Measurements from ENCODE around the gene REV3L. TPM values are rescaled to one million over a fixed set of nuclear protein-coding genes. Genes with fewer than 3 reads are reported as not detected.

The REV3L gene
- total RNA-seq, 1 donor from 2014 or later = 12.8 TPM

DNA sequence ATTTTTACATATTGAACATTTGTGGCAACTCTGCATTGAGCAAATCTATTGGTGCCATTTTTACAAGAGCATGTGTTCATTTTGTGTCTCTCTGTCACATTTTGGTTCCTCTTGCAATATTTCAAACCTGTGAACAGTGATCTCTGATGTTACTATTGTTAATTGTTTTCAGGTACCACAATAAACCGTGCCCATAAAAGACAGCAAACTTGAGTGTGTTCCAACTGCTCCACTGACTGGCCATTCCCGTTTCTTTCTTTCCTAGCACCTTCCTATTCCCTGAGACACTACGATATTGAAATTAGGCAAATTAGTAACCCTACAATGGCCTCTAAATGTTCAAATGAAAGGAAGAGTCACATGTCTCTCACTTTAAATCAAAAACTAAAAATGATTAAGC is 79.6 kb downstream of the REV3L start:
- no peak for ATAC-seq
- intact Hi-C loops (cut with micrococcal nuclease) = no loop called here
- no peak for DNase-seq

- no peak for DNase-seq
- no peak for ATAC-seq
- intact Hi-C loops (cut with micrococcal nuclease) = no loop called here
These were observed 83.4 kb downstream of the REV3L start for GRCh38 chr6:111399626-111400025.

GRCh38 chr6:111388681-111389080 is 94.3 kb downstream of the REV3L start:
- intact Hi-C loops (cut with micrococcal nuclease) = no loop called here
- ATAC-seq (no peak), DNase-seq (no peak)

DNA sequence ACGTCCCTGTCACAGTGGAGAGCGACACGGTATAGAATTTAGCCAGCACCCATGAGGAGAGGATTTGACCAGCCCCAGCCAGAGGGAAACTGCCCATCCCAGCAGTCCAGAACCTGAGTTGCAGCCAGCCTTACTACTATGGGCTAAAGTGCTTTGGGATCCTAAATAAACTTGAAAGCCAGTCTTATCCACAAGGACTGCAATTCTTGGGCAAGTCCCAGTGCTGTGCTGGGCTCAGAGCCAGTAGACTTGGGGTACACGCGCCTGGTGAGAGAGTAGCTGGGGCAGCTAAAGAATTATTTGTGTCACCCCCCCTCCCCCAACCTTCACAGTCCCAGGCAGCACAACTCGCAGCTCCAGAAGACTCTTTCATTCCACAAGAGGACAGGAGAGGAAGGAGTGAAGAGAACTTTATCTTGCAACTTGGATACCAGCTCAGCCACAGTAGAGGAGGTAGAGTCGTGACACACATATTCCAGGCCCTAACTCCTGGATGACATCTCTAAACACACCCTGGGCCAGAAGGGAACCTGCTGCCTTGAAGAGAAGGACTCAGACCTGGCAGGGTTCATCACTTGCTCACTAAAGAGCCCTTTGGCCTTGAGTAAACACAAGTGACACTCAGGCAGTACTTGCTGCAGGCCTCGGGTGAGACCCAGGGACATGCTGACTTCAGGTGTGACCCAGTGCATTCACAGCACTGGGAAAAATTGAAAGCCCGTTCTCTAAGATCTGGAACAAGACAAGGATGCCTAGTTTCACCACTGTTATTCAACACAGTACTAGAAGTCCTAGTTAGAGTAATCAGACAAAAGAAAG is 100.3 kb downstream of the REV3L start:
- ATAC-seq (peak; percentile 84), DNase-seq (peak; percentile 55)
- intact Hi-C loops (cut with micrococcal nuclease) = no loop called here

GRCh38 chr6:111381728-111382127 is 101.3 kb downstream of the REV3L start:
- ATAC-seq (no peak), DNase-seq (no peak)
- intact Hi-C loops (cut with micrococcal nuclease) = no loop called here

DNA sequence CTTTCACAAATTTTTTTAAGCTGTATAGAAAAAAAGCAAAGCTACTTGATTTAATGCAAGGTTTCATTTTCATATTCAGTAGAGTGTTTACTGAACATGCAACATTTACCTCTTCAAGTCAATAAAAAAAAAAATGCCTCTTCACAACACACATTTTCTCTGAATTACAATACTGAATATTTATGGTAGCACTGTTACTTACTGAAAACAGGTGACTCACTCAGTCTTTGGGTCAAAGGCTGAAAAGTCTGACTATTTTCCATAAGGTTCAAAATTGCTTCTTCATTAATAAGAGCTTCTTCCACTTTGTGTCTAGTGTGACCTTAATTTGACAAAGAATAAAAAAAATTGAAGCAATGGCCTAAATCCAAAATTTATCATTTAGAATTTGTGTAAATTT is 101.9 kb downstream of the REV3L start:
- DNase-seq (no peak), ATAC-seq (no peak)
- intact Hi-C loops (cut with micrococcal nuclease) = no loop called here

DNA sequence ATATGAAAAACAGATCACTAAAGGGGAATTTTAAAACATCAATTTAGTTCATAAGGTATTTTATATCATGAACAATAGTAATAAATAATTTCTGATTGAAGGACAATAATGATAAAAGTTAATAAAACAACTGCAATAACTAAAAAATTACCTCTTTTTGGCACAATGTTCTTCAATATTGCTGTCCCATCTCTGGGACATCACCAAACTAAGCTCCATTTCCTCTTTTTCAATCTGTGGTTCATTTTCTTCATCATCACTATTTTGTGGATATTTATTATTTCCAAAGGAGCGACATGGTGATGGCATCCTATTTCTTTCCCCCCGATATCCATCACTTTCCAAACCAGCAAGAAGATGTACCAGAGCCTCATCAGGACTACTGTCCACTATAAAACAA is 103.2 kb downstream of the REV3L start:
- intact Hi-C loops (cut with micrococcal nuclease) = no loop called here
- no peak for DNase-seq
- ATAC-seq = no peak

- DNase-seq = no peak
- ATAC-seq = no peak
- intact Hi-C loops (cut with micrococcal nuclease) = no loop called here
These were observed 103.7 kb downstream of the REV3L start for GRCh38 chr6:111379302-111379701.

DNA sequence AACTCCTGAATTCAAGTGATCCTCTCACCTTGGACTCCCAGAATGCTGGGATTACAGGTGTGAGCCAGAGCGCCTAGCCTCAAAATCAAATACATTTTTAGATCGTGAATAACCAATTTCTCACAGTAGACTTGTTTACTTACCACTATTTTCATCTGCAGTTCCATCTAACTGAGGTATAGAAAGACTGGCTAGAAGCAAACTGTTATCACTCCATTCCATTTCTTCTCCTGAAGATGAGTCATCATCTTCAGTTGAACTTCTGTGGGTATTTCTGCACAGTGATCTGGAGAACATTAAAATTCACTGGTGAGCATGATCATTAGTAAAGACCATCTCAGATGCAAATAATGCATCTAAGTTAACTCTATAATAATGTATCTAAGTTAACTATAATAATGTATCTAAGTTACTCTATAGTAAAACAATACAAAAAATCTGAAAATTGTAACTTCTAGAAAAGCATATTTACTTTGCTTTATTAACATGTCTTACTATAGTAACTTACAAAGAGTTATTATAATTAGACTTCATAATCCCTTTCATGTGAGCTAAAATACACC is 105.4 kb downstream of the REV3L start:
- intact Hi-C loops (cut with micrococcal nuclease) = no loop called here
- DNase-seq (no peak), ATAC-seq (no peak)

GRCh38 chr6:111367393-111368088 is 115.5 kb downstream of the REV3L start:
- no peak for ATAC-seq
- intact Hi-C loops (cut with micrococcal nuclease) = no loop called here
- no peak for DNase-seq

DNA sequence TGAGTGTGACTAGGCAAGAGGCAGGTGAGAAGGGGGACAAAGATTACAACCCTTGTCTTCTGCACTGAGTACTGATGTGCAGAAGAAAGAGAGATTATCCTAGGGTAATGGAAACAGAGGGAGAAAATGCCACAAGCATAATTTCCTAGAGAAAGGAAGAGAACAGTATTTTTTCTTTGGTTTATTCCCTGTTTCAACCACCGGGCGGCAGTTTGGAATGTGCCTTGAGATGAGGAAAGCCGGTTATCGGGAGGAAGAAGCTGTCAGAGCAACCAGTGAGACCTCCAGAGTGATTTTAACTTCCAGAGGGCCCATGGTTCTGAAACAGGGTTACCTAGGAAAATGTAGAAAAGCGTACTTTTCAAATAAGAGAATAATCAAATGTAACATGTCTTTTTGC is 121.4 kb downstream of the REV3L start:
- intact Hi-C loops (cut with micrococcal nuclease) = no loop called here
- ATAC-seq (peak; percentile 26), DNase-seq (no peak)

GRCh38 chr6:111358454-111358853 is 124.6 kb downstream of the REV3L start:
- ATAC-seq = peak; percentile 55

DNA sequence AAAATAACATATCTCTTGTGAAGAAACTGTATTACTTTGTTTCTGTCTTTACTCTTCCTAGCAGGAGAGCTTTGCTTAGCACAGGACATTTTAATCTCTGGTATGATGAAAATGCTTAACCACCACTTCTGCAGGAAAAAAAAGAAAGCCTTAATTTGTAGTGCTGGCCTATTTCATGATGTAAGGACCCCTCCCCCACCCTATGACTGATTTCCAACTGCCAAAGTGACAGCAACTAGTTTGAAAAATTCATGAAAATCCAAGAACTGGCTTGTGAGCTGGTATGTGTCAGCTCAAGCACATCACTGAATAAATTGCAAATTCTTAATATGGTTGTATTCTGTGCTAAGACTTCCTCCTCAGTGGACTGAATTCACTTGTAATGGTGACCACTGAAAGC is 125.3 kb downstream of the REV3L start:
- intact Hi-C loops (cut with micrococcal nuclease) = no loop called here
- no peak for ATAC-seq
- DNase-seq = no peak

More at GRCh38 chr6:111358454-111358853, 124.6 kb downstream of the REV3L start:
- no peak for DNase-seq
- intact Hi-C loops (cut with micrococcal nuclease) = no loop called here

DNA sequence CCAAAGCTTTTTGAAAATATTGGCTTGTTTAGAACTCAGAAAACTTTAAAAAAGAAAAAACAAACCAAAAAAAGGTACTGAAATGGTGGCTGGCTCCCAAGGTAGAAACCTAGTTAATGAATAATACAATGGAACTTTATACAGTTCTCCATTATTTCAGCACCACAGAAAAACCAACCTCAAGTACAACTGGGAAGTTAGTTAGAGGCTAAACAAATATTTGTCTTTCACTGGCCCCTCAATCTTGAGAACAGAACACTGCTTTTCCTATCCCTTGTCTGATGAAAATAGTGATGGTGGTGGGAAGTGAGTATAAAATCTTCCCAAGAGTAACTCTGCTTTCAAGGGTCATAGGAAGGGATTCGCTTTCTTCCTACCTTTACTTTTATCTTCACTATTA is 126.5 kb downstream of the REV3L start:
- intact Hi-C loops (cut with micrococcal nuclease) = no loop called here
- ATAC-seq = no peak

GRCh38 chr6:111354758-111355555 is 128.1 kb downstream of the REV3L start:
- intact Hi-C loops (cut with micrococcal nuclease) = no loop called here
- ATAC-seq = no peak
- DNase-seq = no peak

More for the DNA sequence above, 126.5 kb downstream of the REV3L start:
- no peak for DNase-seq

GRCh38 chr6:111353912-111354462 is 129.0 kb downstream of the REV3L start:
- intact Hi-C loops (cut with micrococcal nuclease) = no loop called here
- DNase-seq (no peak), ATAC-seq (peak; percentile 58)

- intact Hi-C loops (cut with micrococcal nuclease) = no loop called here
- no peak for DNase-seq
- no peak for ATAC-seq
These were observed 135.4 kb downstream of the REV3L start for GRCh38 chr6:111347589-111347988.

DNA sequence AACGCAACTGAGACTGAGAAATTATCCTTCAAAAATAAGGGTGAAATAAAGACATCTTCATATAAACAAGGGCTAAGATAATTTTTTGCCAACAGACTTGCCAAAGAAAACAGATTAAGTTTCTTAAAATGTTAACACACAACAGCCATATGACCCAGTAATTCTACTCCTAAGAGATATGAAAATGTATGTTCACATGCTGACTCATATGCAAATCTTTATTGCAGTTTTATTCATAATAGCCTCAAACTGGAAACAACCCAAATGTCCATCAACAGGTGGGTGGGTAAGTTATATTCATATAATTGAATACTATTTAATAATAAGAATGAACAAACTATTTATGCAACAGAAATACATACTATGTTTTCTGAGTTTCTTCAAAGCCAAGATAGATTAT is 140.1 kb downstream of the REV3L start:
- DNase-seq = no peak
- intact Hi-C loops (cut with micrococcal nuclease) = no loop called here
- ATAC-seq = no peak

DNA sequence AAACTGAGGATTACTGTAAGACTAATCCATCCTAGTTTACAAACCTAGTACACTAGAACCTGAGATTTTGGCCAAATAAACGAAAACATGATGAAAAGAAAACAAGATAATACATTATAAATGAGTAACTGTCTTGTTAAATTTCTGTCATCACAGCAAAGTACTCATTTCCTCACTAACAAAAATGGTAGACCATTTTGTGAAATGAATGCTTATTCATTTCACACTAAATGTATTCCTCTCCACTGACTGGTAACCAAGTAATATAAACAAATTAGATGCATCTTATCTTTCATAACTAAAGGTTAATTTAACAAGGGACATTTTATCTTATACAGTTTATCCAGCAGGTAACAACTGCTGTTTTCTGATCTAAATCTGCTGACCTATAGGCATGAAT is 143.7 kb downstream of the REV3L start:
- intact Hi-C loops (cut with micrococcal nuclease) = loop anchor here (5.0 kb wide), 1 partner anchor 803 kb away; no protein-coding TSS in a partner anchor
- no peak for DNase-seq
- ATAC-seq = no peak

Measured in left ventricle myocardium superior (tissue), 1 donor.